Stimulated activated CD8-positive, alpha-beta memory T cell treated with anti-CD3 and anti-CD28 coated beads, Interleukin-4, amount 100 ng/mL, for 4 hours (primary cell): ENCODE results near the gene MAP7.
"Not testable (repeated sequence)": the region's sequence is repeated elsewhere in the genome, so short reads cannot be mapped to it uniquely, and the experiment has no call there.

Experiments
- DNase-seq, 2 donors: peaks; one replicate each; pipeline ENCODE4 v3.0.0-alpha.2; 2020; ENCODE audit warnings: low read depth in 2 of 2, low spot score in 1 of 2

Gene MAP7

DNA sequence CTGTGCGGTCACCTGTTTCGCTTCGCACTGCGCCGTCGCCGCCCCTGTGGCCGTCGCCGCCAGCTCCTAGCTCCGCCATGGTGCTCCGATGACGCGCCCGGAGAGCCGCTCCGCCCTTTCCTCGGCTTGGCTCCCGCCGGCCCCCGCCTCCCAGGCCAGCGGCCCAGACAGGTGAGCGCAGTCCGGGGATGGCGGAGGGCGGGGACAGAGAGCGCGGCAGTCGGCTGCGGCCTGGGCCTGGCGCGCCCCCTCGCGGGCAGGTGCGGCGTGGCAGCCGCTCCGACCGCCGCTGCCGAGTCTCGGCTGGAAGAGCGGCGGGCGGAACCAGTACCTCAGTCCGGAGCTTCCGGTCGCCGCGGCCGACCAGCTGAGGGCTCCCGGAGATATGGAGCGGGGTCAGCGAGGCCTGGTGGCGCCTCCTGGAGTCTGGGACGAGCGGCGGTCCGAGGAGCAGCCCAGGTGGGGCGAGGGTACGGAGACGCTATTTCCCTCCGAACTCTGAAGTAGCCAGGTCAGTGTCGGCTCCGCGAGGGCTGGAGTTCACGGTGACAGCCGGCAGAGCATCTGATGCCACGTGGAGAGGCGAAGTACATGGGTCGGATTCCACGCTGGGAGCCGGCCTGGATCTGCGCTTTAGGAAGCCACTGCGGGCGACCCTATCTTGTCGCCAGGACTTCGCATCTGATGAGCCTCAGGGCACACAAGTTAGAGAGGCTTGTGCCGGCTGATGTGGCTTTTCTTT, at the start of gene MAP7:
MAP7 (minus strand) TSS at position 93 of the 742 bp plus-strand sequence; CDS start at position 79, 14 bp downstream.
- DNase-seq = peak in 1 of 2 donors; percentile 17

DNA sequence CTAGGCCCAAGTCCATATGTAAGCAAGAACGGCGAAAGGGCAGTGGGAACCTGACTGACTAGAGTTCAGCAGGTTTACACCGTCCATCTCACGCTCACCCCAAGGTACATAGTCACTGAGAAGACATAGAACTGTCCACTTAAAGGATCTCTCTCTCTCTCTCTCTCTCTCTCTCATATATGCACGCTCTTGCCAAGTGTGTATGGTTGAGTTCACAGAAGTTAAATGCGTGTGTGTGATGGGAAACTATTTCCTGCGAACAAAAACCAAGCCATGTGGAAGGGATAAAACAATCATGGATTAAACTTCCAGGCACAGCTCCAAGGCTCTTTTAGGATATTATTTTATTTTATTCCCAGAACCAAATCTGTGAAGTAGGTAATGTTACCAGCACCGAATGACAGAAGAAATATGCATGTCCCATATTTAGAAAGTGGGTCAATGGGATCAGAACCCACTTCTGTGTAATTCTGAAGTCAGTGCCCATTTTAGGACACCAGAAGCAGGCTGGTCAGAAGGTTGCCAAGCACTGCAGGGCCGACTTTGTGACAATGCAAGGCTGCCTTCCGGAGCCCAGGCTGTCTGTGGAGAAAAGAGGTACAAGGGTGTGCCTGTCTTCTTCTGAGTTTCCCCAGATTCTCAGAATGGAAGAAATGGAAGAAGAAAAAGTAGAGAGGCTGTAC, 49.2 kb upstream of the MAP7 start:
- DNase-seq = no peak

DNA sequence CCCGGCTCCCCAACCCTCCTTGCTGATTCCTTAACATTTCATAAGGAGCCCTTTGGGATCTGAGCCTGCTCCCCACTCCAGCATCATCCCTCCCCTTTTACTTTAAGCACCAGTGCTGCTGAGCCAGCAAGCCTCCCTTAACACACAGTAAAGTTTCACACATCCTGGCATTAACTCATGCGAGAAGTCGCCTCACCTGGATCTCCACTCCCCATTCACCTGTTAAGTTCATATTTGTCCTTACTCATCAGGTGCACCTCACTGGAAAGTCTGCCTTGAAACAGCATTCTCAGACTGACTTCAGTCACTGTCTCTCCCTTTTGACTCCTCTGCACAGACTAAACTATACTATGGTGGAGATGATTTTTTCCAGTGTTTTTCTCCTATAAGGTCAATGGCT, 47.8 kb upstream of the MAP7 start:
- no peak for DNase-seq

DNA sequence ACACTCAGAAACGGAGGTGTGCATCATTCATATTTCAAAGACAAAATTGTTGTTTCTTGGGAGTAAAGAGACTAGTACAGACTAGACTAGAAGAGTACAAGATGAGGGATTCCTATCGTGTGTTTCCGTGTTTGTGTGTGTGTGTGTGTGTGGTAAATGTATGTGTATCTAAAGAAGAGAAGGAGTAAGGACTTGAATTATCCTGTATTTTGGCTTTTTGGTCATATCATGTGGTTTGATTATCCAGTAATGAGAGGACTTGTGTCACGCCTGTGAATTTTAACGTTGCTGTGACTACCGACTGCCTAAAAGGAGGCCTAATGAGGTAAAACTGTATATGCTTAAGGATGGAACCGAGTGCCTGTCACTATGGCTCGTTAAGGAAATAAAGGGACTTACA, 44.4 kb upstream of the MAP7 start:
- DNase-seq = no peak

DNA sequence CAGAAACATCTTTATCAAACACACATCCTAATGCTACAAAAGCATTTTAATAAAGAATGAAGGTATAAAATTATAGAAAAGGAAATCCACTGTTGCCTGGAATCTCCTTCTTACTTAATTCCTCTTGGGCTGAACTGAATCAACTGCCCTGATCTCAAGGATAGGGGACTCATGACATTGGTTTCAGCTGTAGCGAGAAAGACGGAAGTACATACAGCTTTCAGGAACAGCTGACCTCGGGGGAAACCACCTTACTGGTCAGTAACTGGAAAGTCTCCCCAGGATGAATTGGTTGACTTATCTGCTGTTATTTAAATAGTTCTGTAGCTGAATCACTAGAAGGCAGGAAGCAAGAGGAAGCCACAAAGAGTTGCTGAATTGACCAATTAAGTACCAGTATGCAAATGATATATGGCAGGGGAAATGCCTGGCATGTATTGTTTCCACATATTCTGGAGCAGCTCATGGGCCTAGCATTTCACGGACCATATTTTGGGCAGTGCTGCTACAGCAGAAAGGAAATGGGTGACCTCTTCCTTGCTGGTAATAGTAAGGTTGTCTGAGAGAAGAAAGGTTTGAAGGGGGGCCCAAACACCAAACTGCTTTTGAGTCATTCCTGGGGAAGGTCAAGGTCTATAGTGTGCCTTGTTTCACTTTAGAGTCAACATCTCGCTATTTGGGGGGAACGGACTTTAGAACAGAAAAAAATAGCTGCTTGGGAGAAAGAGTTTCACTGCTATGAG, 43.7 kb upstream of the MAP7 start:
- DNase-seq = no peak

DNA sequence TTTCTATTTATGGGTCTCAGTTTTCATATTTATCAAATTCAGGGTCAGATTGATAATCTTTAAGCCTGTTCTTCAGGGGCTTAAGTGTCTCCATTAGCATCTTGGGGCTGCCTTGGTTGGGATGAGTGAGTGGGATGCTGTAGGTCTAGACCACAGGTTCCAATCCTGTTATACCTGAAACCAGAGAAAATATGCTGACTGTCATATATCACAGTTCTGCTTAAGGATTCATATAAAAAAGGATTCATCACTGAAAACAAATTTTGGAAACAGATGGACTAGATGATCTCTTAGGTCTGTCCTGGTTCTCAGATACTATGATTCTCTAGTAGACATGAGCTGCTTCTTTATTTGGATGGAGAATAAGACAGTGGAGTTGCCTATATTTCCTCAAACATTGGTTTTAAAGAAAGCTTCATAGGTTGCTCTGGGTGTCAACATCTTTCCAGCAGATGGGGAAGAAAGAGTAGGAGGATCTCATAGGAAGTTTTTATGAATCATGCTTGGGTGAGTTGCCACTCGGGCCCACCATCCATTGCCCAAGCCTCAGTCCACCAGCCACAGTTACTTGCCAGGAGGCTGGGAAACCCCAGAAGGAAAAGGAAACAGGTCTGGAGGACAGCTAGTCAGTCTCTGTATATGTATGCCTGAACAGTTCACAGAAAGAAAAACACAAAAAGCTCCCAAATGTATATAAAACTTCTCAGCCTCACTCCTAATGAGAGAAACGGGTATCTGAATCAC, 42.9 kb upstream of the MAP7 start:
- no peak for DNase-seq

DNA sequence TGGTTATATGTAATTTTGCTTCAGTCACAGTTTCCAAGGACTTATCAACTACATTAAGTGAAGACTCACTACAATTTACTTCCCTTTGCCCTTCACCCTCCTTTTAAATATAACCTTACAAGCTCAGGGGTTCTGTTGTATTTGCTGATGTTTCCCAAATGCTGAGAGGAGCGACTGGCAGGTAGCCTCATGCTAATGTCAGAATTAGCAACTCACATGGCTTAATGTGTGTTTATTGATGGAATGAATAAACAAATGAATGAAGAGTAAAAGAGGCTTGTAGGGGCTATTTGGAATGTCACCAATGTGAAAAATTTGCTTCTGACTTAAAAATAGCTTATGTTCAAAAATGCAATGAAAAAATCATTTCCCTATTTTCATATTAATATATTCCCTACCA, 41.4 kb upstream of the MAP7 start:
- DNase-seq = no peak

DNA sequence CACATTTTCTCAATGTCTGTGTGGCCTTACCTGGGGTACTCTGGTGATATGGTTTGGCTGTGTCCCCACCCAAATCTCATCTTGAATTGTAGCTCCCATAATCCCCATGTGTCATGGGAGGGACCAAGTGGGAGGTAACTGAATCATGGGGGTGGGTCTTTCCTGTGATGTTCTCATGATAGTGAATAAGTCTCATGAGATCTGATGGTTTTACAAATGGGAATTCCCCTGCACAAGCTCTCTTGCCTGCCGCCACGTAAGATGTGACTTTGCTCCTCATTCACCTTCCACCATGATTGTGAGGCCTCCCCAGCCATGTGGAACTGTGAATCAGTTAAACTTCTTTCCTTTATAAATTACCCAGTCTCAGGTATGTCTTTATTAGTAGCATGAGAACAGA, 40.6 kb upstream of the MAP7 start:
- DNase-seq = not testable (repeated sequence)

DNA sequence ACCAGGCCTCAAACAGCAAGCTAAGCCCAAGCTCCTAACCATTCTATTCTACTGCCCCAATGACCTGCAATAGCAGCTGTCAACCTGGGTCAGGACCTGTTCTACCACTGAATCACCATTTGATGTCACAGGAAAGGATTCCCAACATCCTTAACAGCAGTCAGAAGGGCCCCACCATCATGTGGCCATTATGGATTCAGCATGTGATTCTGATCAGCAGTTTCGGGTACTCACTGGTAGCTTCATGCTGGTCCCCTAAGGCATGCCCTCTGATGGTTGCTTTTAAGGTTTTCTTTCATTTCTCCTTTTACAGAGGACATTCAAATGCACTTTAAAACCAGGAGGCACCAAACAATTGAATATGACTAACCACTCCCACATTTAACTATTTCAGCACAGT, 37.3 kb upstream of the MAP7 start:
- no peak for DNase-seq

DNA sequence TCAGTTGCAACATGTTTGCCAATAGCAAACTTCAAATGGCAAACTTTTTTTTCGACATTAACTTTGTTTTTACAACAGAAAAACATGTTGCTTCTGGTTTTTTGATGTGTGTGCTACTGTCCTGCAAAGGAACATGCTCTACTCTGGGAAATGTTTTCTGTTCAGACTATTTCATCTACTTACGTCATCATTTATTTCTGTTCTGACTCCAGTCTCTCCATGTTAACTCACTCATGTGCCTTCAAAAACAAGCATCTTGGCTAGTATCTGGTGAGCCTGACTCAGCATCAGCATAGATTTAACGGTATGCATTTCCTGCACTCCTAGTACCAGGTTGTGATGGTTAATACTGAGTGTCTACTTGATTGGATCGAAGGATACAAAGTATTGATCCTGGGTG, 36.1 kb upstream of the MAP7 start:
- no peak for DNase-seq

DNA sequence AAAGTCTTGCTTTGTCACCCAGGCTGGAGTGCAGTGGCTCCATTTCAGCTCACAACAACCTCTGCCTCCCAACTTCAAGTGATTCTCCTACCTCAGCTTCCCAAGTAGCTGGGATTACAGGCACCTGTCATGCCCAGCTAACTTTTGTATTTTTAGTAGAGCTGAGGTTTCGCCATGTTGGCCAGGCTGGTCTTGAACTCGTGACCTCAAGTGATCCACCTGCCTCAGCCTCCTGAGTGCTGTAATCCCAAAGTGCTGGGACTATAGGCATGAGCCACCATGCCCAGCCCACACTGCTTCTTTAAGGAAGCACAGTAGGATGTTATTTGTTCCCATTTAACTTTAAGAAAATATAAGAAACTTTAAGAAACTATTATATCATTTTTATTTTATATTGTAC, 35.3 kb upstream of the MAP7 start:
- not testable (repeated sequence) for DNase-seq

DNA sequence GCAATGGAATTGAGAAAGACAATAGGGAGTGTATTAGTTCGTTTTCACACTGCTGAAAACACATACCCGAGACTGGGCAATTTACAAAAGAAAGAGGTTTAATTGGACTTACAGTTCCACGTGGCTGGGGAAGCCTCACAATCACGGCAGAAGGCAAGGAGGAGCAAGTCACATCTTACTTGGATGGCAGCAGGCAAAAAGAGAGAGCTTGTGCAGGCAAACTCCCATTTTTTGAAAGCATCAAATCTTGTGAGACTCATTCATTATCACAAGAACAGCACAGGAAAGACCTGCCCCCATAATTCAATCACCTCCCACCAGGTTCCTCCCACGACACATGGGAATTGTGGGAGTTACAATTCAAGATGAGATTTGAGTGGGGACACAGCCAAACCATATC, 34.1 kb upstream of the MAP7 start:
- not testable (repeated sequence) for DNase-seq

DNA sequence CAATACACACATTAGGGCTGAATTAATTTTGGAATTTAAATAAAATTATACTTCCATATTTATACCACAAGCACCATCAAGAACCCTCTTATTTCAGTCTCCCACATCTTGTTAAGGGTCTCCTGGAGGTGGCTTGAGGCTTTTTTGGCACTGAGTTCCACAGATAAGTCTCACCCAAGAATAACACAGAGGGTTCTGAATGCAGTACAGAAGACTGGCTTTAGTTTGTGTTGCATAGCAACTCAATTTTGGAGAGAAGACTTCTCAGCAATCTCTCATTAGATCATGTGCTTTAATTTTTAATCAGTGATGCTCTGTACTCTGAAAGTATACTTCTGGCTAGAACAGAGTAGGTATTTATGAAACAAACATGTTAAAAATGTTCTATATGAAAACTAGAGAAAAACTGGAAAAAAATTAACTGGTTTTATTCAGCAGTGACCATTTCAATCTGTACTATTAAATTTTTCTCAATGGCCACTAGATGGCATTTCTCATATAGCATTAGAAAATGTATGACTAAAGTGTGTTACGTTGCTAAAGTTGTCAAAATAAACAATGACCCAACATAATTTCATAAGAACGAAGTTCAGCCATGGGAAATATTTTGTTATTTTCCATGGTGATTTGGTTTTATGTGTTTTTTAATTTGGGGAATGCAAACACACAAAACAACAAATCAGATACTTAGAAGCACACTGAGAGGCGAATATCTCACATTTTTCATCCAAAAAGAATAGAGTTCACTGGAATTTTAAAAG, 32.7 kb upstream of the MAP7 start:
- no peak for DNase-seq

DNA sequence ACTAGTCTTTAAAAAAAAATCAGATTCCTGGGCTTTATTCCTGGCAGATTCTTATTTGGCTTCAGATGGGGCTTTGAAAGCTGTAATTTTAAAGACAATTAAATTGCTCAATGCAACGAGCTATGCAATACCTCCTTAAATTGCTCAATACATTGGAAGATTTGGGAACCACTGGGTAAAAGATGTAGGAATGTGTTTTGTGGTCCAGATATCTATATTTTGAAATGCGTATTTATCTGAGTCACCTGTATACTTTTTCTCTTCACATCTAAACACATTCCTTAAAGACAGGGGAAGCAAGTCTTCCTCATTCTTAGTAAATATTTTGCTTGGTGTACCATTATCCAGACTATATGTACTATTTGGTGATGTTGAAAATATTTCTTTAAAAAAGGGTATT, 29.6 kb upstream of the MAP7 start:
- no peak for DNase-seq

DNA sequence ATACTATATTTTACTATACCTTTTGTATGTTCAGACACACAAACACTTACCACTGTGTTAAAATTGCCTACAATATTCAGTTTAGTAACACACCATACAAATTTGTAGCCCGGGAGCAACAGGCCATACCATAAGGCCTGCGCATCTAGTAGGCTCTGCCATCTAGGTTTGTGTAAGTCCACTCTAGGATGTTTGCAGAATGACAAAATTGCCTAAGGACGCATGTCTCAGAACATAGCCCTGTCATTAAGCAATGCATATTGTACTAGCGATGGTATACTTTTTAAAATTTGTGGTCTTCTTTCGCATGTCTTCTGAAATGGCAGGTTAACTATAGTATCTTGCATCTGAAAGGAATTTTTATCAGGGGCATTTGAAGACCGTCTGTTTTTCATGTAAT, 26.6 kb upstream of the MAP7 start:
- no peak for DNase-seq

DNA sequence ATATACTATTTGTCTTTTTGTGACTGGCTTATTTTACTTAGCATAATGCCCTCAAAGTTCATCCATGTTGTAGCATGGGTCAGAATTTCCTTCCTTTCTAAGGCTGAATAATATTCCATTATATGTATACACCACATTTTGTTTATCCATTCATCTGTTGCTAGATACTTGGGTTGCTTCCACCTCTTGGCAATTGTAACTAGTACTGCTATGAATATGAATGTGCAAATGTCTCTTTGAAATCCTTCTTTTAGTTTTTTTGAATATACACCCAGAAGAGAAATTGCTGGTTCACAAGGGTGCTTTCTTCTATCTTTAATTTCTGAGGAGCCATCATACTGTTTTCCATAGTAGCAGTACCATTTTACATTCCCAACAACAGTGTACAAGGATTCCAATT, 21.3 kb upstream of the MAP7 start:
- DNase-seq = no peak

DNA sequence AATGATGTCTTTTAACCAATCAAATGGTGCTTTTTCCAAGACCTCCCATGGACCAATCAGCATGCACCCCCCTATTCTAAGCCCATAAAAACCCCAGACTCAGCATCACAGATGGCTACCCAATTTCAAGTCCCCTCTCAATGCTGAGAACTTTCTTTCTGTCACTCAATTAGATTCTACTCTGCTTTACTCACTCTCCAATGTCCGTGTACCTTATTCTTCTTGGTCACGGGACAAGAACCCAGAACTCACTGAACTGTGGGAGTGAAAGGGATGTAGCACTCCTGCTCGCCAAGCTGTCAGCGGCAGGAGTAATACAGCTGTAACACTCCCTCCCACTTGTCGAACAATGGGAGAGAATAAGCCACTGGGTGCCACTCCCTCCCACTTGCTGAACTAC, 20.8 kb upstream of the MAP7 start:
- no peak for DNase-seq

DNA sequence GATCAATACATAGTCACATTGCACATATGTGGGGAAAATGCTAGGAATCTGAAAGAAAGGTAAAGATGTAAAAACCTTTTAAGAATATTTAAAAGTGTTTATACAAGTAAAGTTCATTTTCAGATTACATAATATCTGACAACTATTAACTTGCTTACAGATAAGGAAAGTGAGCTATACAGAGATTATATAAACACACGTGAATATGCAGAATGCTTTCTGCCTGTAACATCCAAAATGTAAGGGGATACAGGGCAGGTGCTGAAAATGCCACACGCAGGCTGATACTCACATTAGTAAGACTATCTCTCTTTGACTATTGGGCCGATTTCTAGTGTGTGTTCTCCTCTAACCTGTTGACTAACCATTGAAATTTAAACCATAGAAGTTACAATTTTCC, 17.9 kb upstream of the MAP7 start:
- no peak for DNase-seq

DNA sequence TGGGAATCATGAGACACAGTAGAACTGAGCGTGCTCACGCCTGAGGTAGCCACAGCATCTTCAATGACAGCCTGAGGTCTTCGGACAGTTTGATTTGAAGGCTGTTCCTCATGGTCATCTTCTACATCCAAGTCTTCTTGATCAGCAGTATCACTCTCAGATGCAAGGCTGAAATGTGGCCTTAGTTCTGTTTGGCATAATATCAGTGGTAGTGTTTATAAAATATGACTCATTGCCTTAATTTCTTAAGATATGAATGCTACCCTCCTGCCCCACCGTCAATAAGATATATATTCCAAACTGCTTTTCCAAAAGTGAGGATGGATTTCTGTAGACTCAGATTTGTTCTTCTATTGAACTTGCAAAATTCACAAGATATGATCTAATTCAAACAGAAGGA, 17.5 kb upstream of the MAP7 start:
- DNase-seq = no peak

DNA sequence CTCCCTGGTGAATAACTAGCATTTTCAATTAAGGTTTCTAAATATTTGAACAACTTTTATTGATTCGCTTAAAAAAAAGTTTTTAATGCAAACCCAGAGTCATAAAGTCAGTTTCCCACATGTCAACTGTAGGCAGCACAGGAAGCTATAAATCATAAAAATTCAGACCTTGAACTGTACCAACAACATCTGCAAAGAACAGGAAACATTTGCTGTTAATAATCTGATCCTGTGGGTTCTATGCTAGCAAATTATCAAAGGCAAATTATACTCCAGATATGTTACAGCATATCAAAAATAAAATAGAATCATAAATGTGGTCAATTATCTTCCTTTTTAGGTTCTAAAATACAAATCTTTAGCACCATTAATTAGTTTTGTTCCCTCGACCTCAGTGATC, 16.6 kb upstream of the MAP7 start:
- DNase-seq = no peak

DNA sequence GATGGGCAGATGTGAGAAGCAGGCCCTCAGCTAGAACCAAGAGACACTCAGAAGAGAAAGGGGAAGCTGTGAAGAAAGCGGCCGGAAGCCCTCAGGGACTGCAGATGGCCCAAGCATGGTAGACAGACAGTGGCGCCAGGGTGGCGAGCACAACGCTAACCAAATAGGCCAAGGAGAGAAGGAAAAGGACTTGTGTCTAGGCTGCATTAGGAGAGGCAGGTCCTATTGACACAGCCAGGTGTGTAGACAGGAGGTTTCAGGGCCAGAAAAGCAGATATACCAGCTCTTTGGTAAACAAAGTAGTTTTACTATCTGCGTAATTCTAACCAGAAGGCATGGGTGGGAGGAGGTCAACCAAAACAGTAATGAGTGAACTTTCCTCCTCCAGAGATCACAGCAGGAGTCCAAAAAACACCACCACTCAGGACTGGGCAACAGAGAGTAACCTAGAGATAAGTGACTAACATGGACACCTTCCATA, 15.8 kb upstream of the MAP7 start:
- no peak for DNase-seq
